Esophagus muscularis mucosa (tissue), 4 donors: Measurements from ENCODE around the gene KCNJ6. TPM values are rescaled to one million over a fixed set of nuclear protein-coding genes. Genes with fewer than 3 reads are reported as not detected.
A peak's percentile ranks its signal among the peaks of the same experiment; 100 is the strongest.

Source experiments
- DNase-seq: peaks from one replicate; pipeline ENCODE4 v3.0.0-alpha.2; 2017; ENCODE audit errors: extremely low spot score
- H3K27ac ChIP-seq, 4 donors: fragments of 200-600 bp; sonication (generic); replicated peaks in 1 of 4; 1 replicate in 3 of 4; 2 replicates in 1 of 4; pipeline ENCODE4 v1.5.1; 2016 to 2019; ENCODE audit warnings: mild to moderate bottlenecking in 1 of 4
- H3K27me3 ChIP-seq, 4 donors: fragments of 200-600 bp; sonication (generic); one replicate each; pipeline versions ENCODE4 v1.5.1 to v1.6.0; 2016 to 2019
- H3K36me3 ChIP-seq, 4 donors: fragments of 200-600 bp; sonication (generic); one replicate each; pipeline ENCODE4 v1.5.1; 2016 to 2019
- H3K4me1 ChIP-seq, 4 donors: fragments of 200-600 bp; sonication (generic); one replicate each; pipeline ENCODE4 v1.5.1; 2016 to 2019
- H3K4me3 ChIP-seq, 4 donors: fragments of 200-600 bp; sonication (generic); 1 replicate in 2 of 4; 2 replicates in 2 of 4; pipeline ENCODE4 v1.5.1; 2016 to 2019; ENCODE audit warnings: mild to moderate bottlenecking in 4 of 4, moderate library complexity in 1 of 4
- H3K9me3 ChIP-seq, 4 donors: fragments of 200-600 bp; sonication (generic); 1 replicate in 3 of 4; 2 replicates in 1 of 4; pipeline ENCODE4 v1.5.1; 2016 to 2019
- CTCF ChIP-seq, 3 experiments: fragments of 200-600 bp in 2 of 3; fragments of 450-650 bp in 1 of 3; sonication (generic) in 2 of 3; IDR thresholded peaks; one replicate each; pipeline ENCODE4 v1.5.1; 2017 to 2019; ENCODE audit warnings: antibody characterized with exemption in 3 of 3, mild to moderate bottlenecking in 2 of 3, moderate library complexity in 1 of 3
- EP300 ChIP-seq: sonication (generic); formaldehyde crosslinking; IDR thresholded peaks from one replicate; pipeline ENCODE4 v1.6.1; 2017; ENCODE audit warnings: antibody characterized with exemption
- POLR2A ChIP-seq: fragments of 450-650 bp; IDR thresholded peaks from one replicate; pipeline ENCODE4 v1.6.1; 2017; ENCODE audit warnings: antibody characterized with exemption, moderate library complexity, mild to moderate bottlenecking, low read depth
- POLR2AphosphoS5 ChIP-seq, 2 donors: sonication (generic); formaldehyde crosslinking; IDR thresholded peaks; one replicate each; pipeline ENCODE4 v1.6.1; 2017; ENCODE audit warnings: antibody characterized with exemption in 2 of 2
- WGBS: methylation state at CpG from one replicate; pipeline ENCODE4 v1.1.5; 2018; 5-methylcytosine and 5-hydroxymethylcytosine counted together
- intact Hi-C: fragments of 100-400 bp; cut with DNase I; formaldehyde crosslinking; loops from one replicate; pipeline ENCODE4 v1.15.1; 2023
- total RNA-seq, 4 donors: library from RNA; depleted of rRNA; stranded (reverse); fragments of >200 nt; gene quantifications; one replicate each; pipeline versions ENCODE4 v1.1.0 to v1.2.1, GENCODE V29; 2016

KCNJ6 gene
- total RNA-seq = under 1 TPM in 2 of 4 donors, not detected in 2; under 0.01 TPM

GRCh38 chr21:37916310-37917051 lies at the start of gene KCNJ6:
Gene KCNJ6 (minus strand): TSS chr21:37916457. CDS start chr21:37840682, 75,775 bp downstream.
- no peak within 1 kb of the TSS for H3K27ac ChIP-seq
- peaks cover 12 to 20% (median 13%) of the 10 kb centered on the region in 4 donors for H3K4me1 ChIP-seq
- intact Hi-C loops = no loop called here
- peaks cover 0 to 97% (median 23%) of the 10 kb centered on the region in 4 donors for H3K27me3 ChIP-seq
- no peaks in the 10 kb centered on the region for H3K36me3 ChIP-seq
- no peaks in the 10 kb centered on the region for H3K9me3 ChIP-seq
- peak within 1 kb of the TSS in 3 of 4 donors; percentile 10 to 32 (median 29) for H3K4me3 ChIP-seq
- DNase-seq = no peak
- TF ChIP-seq POLR2A = no peak
- no peak for TF ChIP-seq CTCF (IDR thresholded peaks at IDR 0.05)
- no peak for TF ChIP-seq POLR2AphosphoS5 (IDR thresholded peaks at IDR 0.05)
- no peak for TF ChIP-seq EP300
- 3% methylated on average over 39 of the region's 56 CpGs for WGBS

- Histone ChIP-seq H3K4me1 (no peaks in the 10 kb centered on the region), H3K36me3 (no peaks in the 10 kb centered on the region), H3K9me3 (no peaks in the 10 kb centered on the region), H3K27me3 (peaks cover 0 to 11% (median 0%) of the 10 kb centered on the region in 4 donors), H3K27ac (no peak overlapping the region), H3K4me3 (no peak overlapping the region)
- no peak for DNase-seq
- TF ChIP-seq CTCF (IDR thresholded peaks at IDR 0.05) = no peak
- no peak for TF ChIP-seq EP300
- TF ChIP-seq POLR2A = no peak
- TF ChIP-seq POLR2AphosphoS5 (IDR thresholded peaks at IDR 0.05) = no peak
- intact Hi-C loops = no loop called here
- 76% methylated on average over 11 of the region's 11 CpGs for WGBS
Observed at GRCh38 chr21:37965088-37965805, 49.0 kb upstream of the KCNJ6 start.

- TF ChIP-seq POLR2A (no peak), POLR2AphosphoS5 (IDR thresholded peaks at IDR 0.05) (no peak), EP300 (no peak), CTCF (IDR thresholded peaks at IDR 0.05) (no peak)
- H3K4me1 ChIP-seq = no peaks in the 10 kb centered on the region
- no peak overlapping the region for H3K27ac ChIP-seq
- H3K36me3 ChIP-seq = no peaks in the 10 kb centered on the region
- H3K9me3 ChIP-seq = no peaks in the 10 kb centered on the region
- H3K4me3 ChIP-seq = no peak overlapping the region
- no peak for DNase-seq
- 73% methylated on average over 3 of the region's 3 CpGs for WGBS
- no peaks in the 10 kb centered on the region for H3K27me3 ChIP-seq
- intact Hi-C loops = no loop called here
Observed at GRCh38 chr21:37958537-37958936, 42.3 kb upstream of the KCNJ6 start.

- H3K27ac ChIP-seq = no peak overlapping the region
- H3K4me1 ChIP-seq = no peaks in the 10 kb centered on the region
- H3K27me3 ChIP-seq = peaks cover 0 to 5% (median 0%) of the 10 kb centered on the region in 4 donors
- H3K4me3 ChIP-seq = no peak overlapping the region
- intact Hi-C loops = no loop called here
- H3K36me3 ChIP-seq = no peaks in the 10 kb centered on the region
- 69% methylated on average over 9 of the region's 9 CpGs for WGBS
- no peak for DNase-seq
- TF ChIP-seq CTCF (IDR thresholded peaks at IDR 0.05) (no peak), POLR2A (no peak), EP300 (no peak), POLR2AphosphoS5 (IDR thresholded peaks at IDR 0.05) (no peak)
- no peaks in the 10 kb centered on the region for H3K9me3 ChIP-seq
Observed at GRCh38 chr21:37956772-37957171, 40.5 kb upstream of the KCNJ6 start.
